ENCODE data around the gene ACTR1B. TPM values are rescaled to one million over a fixed set of nuclear protein-coding genes. Genes with fewer than 3 reads are reported as not detected.

The ACTR1B gene
- polyA plus RNA-seq, 3 donors from 2014 or later: 15.3 to 19.3 (median 17.3) TPM

GRCh38 chr2:97659256-97660043 lies 4.4 kb downstream of the ACTR1B start:
- H3K4me3 Mint-ChIP-seq: no peak overlapping the region
- H3K36me3 Mint-ChIP-seq: peaks cover 0 to 7% (median 3%) of the 10 kb centered on the region in 3 donors
- no peak overlapping the region for H3K27ac Mint-ChIP-seq
- H3K27me3 Mint-ChIP-seq (ENCODE audit: low read depth in 3 of 3): peaks cover 0 to 7% (median 5%) of the 10 kb centered on the region in 3 donors
- DNase-seq: no peak
- H3K9me3 Mint-ChIP-seq: peaks cover 0 to 1% (median 0%) of the 10 kb centered on the region in 6 donors
- H3K4me1 Mint-ChIP-seq: peaks cover 25 to 31% of the 10 kb centered on the region in 2 donors

GRCh38 chr2:97658691-97659157 lies 5.1 kb downstream of the ACTR1B start:
- H3K4me1 Mint-ChIP-seq: peaks cover 26 to 31% of the 10 kb centered on the region in 2 donors
- peaks cover 0 to 7% (median 3%) of the 10 kb centered on the region in 3 donors for H3K36me3 Mint-ChIP-seq
- peak overlapping the region in 2 of 6 donors; percentile 32 to 55 for H3K27ac Mint-ChIP-seq
- H3K4me3 Mint-ChIP-seq: no peak overlapping the region
- DNase-seq: no peak
- H3K27me3 Mint-ChIP-seq (ENCODE audit: low read depth in 3 of 3): peaks cover 0 to 2% (median 0%) of the 10 kb centered on the region in 3 donors
- peaks cover 0 to 1% (median 0%) of the 10 kb centered on the region in 6 donors for H3K9me3 Mint-ChIP-seq

DNA sequence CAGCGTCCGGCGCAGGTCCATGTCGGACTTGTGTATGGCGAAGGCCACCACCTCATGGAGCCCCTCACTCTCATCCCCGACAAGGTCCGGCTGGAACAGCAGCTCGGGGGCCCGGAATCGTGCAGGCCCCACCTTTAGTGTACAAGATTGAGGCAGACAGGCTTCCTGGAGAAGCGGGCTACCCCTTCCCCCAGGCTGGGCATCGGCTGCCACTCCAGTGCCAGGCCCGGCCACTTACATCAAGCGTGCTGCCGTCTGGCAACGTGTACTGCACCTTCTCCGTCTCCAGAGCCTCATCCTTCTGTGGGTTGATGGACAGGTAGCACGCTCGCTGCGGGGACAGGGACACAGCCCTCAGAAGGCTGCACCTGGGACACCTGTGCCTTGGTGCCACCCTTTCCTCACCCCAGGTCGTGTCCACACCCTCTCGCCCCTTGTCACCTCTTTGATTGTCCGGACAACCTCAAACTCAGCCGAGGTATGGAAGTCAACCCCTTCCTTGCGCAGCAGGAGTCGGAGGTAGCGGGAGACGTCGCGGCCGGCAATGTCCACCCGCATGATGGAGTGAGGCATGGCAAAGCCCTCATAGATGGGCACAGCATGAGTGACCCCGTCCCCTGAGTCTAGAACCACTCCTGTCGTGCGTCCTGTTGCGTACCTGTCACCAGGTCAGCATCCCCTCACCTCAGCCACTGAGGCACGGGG lies 5.7 kb downstream of the ACTR1B start:
- H3K36me3 Mint-ChIP-seq: peaks cover 0 to 7% (median 3%) of the 10 kb centered on the region in 3 donors
- no peak overlapping the region for H3K4me3 Mint-ChIP-seq
- peaks cover 0 to 1% (median 0%) of the 10 kb centered on the region in 6 donors for H3K9me3 Mint-ChIP-seq
- H3K27ac Mint-ChIP-seq: peak overlapping the region in 1 of 6 donors; percentile 55
- peaks cover 0 to 2% (median 0%) of the 10 kb centered on the region in 3 donors for H3K27me3 Mint-ChIP-seq (ENCODE audit: low read depth in 3 of 3)
- no peak for DNase-seq
- H3K4me1 Mint-ChIP-seq: peaks cover 24 to 30% of the 10 kb centered on the region in 2 donors

GRCh38 chr2:97656905-97657587 lies 6.8 kb downstream of the ACTR1B start:
- peaks cover 13 to 19% of the 10 kb centered on the region in 2 donors for H3K4me1 Mint-ChIP-seq
- H3K27me3 Mint-ChIP-seq (ENCODE audit: low read depth in 3 of 3): no peaks in the 10 kb centered on the region
- no peak overlapping the region for H3K27ac Mint-ChIP-seq
- peaks cover 0 to 7% (median 3%) of the 10 kb centered on the region in 3 donors for H3K36me3 Mint-ChIP-seq
- H3K9me3 Mint-ChIP-seq: peaks cover 0 to 1% (median 0%) of the 10 kb centered on the region in 6 donors
- no peak overlapping the region for H3K4me3 Mint-ChIP-seq
- DNase-seq: no peak

GRCh38 chr2:97656129-97656755 lies 7.6 kb downstream of the ACTR1B start:
- DNase-seq: no peak
- H3K4me3 Mint-ChIP-seq: no peak overlapping the region
- peaks cover 0 to 1% (median 0%) of the 10 kb centered on the region in 6 donors for H3K9me3 Mint-ChIP-seq
- no peak overlapping the region for H3K27ac Mint-ChIP-seq
- peaks cover 0 to 7% (median 3%) of the 10 kb centered on the region in 3 donors for H3K36me3 Mint-ChIP-seq
- no peaks in the 10 kb centered on the region for H3K27me3 Mint-ChIP-seq (ENCODE audit: low read depth in 3 of 3)
- peaks cover 5 to 11% of the 10 kb centered on the region in 2 donors for H3K4me1 Mint-ChIP-seq

GRCh38 chr2:97654791-97655190 lies 9.1 kb downstream of the ACTR1B start:
- Mint-ChIP-seq H3K27ac (peak overlapping the region in 3 of 6 donors; percentile 18 to 48 (median 34)), H3K4me3 (no peak overlapping the region), H3K27me3 (ENCODE audit: low read depth in 3 of 3) (no peaks in the 10 kb centered on the region), H3K9me3 (peaks cover 0 to 1% (median 0%) of the 10 kb centered on the region in 6 donors), H3K4me1 (peaks cover 2 to 8% of the 10 kb centered on the region in 2 donors), H3K36me3 (peaks cover under 1 to 14% (median 3%) of the 10 kb centered on the region in 3 donors)
- DNase-seq: no peak

DNA sequence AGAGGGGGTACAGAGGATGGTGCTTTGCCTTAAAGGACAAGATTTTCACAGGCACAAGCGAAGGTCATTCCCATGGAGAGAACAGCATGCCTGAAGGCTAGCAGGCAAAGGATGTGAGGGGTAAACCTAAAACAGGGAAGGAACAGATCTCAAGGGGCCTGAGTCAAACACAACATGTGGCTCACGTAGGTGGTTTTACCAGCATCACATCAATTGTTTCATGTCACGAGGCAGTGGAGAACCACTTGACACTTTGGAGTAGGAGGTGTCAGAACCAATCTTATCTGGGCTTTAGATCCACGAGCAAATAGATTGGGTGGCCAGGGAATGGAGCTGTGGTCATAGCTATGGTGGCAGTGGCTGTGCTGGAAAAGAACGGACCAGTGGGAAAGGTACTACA lies 9.5 kb downstream of the ACTR1B start:
- peak overlapping the region in 5 of 6 donors; percentile 4 to 82 (median 26) for H3K27ac Mint-ChIP-seq
- no peak for DNase-seq
- no peaks in the 10 kb centered on the region for H3K27me3 Mint-ChIP-seq (ENCODE audit: low read depth in 3 of 3)
- peaks cover 3 to 19% (median 4%) of the 10 kb centered on the region in 3 donors for H3K36me3 Mint-ChIP-seq
- no peak overlapping the region for H3K4me3 Mint-ChIP-seq
- peaks cover 4 to 12% of the 10 kb centered on the region in 2 donors for H3K4me1 Mint-ChIP-seq
- peaks cover 0 to 1% (median 0%) of the 10 kb centered on the region in 6 donors for H3K9me3 Mint-ChIP-seq

DNA sequence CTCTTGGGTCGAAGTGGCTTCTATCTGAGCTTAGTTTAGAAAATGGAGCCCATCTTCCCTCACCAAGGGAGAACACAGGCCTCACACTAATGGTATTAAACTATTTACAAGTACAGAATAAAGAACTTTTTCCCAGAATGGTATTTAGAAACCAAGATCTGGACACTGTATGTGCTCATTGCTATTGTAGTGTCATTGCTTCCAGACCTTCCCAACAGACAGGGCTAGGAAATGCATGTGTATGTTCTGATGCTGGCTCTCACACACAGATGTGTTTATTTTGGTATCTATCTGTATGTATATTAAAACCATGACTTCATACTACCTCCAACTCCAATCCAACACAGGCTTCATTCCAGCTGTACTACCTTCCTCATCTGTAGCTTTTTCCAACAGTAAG lies 10.0 kb downstream of the ACTR1B start:
- H3K4me3 Mint-ChIP-seq: no peak overlapping the region
- H3K36me3 Mint-ChIP-seq: peaks cover 3 to 22% (median 4%) of the 10 kb centered on the region in 3 donors

GRCh38 chr2:97653473-97653872 lies 10.4 kb downstream of the ACTR1B start:
- peak overlapping the region in 1 of 6 donors; percentile 9 for H3K27ac Mint-ChIP-seq
- DNase-seq: no peak
- peaks cover 0 to 1% (median 0%) of the 10 kb centered on the region in 6 donors for H3K9me3 Mint-ChIP-seq
- peaks cover 4 to 16% of the 10 kb centered on the region in 2 donors for H3K4me1 Mint-ChIP-seq
- no peak overlapping the region for H3K4me3 Mint-ChIP-seq
- peaks cover 5 to 22% (median 6%) of the 10 kb centered on the region in 3 donors for H3K36me3 Mint-ChIP-seq
- no peaks in the 10 kb centered on the region for H3K27me3 Mint-ChIP-seq (ENCODE audit: low read depth in 3 of 3)

More for the DNA sequence above, 10.0 kb downstream of the ACTR1B start:
- peaks cover 4 to 16% of the 10 kb centered on the region in 2 donors for H3K4me1 Mint-ChIP-seq
- DNase-seq: no peak
- H3K9me3 Mint-ChIP-seq: peaks cover 0 to 1% (median 0%) of the 10 kb centered on the region in 6 donors
- no peaks in the 10 kb centered on the region for H3K27me3 Mint-ChIP-seq (ENCODE audit: low read depth in 3 of 3)
- peak overlapping the region in 2 of 6 donors; percentile 26 for H3K27ac Mint-ChIP-seq

GRCh38 chr2:97651114-97651513 lies 12.7 kb downstream of the ACTR1B start:
- Mint-ChIP-seq H3K27me3 (ENCODE audit: low read depth in 3 of 3) (no peaks in the 10 kb centered on the region), H3K4me3 (no peak overlapping the region), H3K9me3 (peaks cover 0 to 1% (median 0%) of the 10 kb centered on the region in 6 donors), H3K4me1 (peaks cover 19 to 28% of the 10 kb centered on the region in 2 donors), H3K27ac (peak overlapping the region in 5 of 6 donors; percentile 5 to 73 (median 15)), H3K36me3 (peaks cover 11 to 30% (median 13%) of the 10 kb centered on the region in 3 donors)
- no peak for DNase-seq

DNA sequence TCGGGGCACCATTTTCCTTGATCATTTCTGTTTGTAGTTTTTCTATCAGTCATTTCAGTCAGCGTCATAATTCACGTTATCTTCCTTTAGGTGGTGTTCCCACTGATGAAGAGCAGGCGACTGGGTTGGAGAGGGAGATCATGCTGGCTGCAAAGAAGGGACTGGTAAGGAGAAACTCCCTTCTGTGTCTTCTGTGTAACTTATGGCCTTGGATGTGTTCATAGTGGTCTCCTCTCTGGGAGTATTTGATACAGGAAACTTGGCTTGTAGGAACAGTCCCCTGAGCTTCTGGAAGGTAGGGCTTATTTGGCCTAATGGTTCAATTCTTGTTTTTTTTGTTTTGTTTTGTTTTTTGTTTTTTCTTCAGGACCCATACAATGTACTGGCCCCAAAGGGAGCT lies 16.9 kb downstream of the ACTR1B start:
- no peaks in the 10 kb centered on the region for H3K9me3 Mint-ChIP-seq
- H3K27me3 Mint-ChIP-seq (ENCODE audit: low read depth in 3 of 3): peaks cover 0 to 7% (median 6%) of the 10 kb centered on the region in 3 donors

DNA sequence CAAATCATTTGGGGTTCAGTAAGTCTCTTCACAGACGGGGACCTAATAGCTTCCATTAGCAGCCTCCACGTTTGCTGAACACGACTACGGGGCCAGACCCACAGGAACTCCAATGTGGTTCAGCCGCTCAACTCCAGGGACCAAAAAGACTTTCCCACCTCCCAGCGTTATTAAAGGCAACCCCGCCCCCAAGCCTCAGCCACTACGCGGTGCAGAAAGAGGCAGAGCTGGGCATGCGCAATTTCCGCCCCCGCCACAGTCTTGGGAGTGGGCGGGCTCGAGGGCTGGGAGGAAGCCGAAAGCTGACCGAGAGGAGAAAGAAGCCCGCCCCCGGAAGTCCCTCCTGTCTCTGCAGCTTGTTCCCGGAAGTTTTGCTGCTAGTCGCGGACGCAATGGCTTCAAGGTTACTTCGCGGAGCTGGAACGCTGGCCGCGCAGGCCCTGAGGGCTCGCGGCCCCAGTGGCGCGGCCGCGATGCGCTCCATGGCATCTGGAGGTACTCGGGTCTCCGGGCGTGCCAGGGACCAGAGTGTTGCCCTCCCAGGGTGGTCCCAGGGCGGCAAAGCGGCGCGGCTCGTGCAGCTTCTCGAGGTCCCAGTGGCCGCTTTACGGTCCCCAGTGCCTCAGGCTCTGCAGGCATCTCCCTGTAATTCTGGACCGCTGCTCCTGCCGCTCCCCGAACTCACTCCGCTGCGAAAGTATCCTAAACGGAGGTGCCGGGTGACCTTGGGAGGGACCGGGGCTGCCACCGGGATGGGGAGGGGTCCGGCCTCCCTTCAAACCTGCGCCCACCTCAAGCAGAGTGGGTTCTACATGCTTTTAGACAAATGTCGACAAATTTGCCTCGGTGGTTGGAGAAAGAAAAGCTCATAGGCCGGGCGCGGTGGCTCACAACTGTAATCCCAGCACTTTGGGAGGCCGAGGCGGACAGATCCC lies 17.9 kb downstream of the ACTR1B start, which contains the start of gene COX5B:
Gene COX5B (plus strand): TSS at position 368 of the 935 bp plus-strand sequence. CDS start 25 bp downstream, at position 393.
- peaks cover 0 to 7% (median 6%) of the 10 kb centered on the region in 3 donors for H3K27me3 Mint-ChIP-seq (ENCODE audit: low read depth in 3 of 3)

More for the DNA sequence above, 16.9 kb downstream of the ACTR1B start:
- peak overlapping the region; percentile 93 to 97 (median 95) for H3K4me3 Mint-ChIP-seq
- peaks cover 26 to 33% of the 10 kb centered on the region in 2 donors for H3K4me1 Mint-ChIP-seq
- H3K27ac Mint-ChIP-seq: peak overlapping the region; percentile 84 to 98 (median 94)
- H3K36me3 Mint-ChIP-seq: peaks cover 11 to 30% (median 13%) of the 10 kb centered on the region in 3 donors
- DNase-seq: no peak

More for the DNA sequence above, 17.9 kb downstream of the ACTR1B start, which contains the start of gene COX5B:
- peak within 1 kb of the TSS; percentile 93 to 97 (median 95) for H3K4me3 Mint-ChIP-seq
- peak; percentile 97 to 98 (median 98) for DNase-seq
- H3K27ac Mint-ChIP-seq: peak within 1 kb of the TSS; percentile 93 to 98 (median 97)
- H3K9me3 Mint-ChIP-seq: no peaks in the 10 kb centered on the region
- H3K4me1 Mint-ChIP-seq: peaks cover 26 to 33% of the 10 kb centered on the region in 2 donors
- H3K36me3 Mint-ChIP-seq: peaks cover 11 to 28% (median 13%) of the 10 kb centered on the region in 3 donors

Data from immature natural killer cell (primary cell).